Mammary epithelial cell (primary cell): Measurements from ENCODE around the gene TARS2.

Experiments
- CTCF ChIP-seq, 2 donors: IDR thresholded peaks in 1 of 2; conservative IDR thresholded peaks in 1 of 2; 2 replicates each; pipeline ENCODE4 v1.5.1; 2011 to 2012; ENCODE audit warnings: inconsistent platforms in 2 of 2, low read length in 2 of 2, mild to moderate bottlenecking in 2 of 2, control low read depth in 1 of 2, low read depth in 1 of 2; ENCODE audit not compliant: insufficient read depth in 1 of 2; ENCODE audit errors: extremely low read depth in 1 of 2
- EZH2 ChIP-seq: IDR thresholded peaks from 2 replicates; pipeline ENCODE4 v1.6.1; 2012; ENCODE audit warnings: low read length, inconsistent platforms, borderline replicate concordance

- TF ChIP-seq CTCF (conservative IDR thresholded peaks at IDR 0.05 in 1 of 2, IDR thresholded peaks at IDR 0.05 in 1 of 2; ENCODE audit: extremely low read depth in 1 of 2, insufficient read depth in 1 of 2, low read depth in 1 of 2, low read length in 2 of 2) = no peak
- no peak for TF ChIP-seq EZH2
These were observed 68.2 kb downstream of the TARS2 start for GRCh38 chr1:150555198-150555970.
